Measurements from ENCODE around the gene TMEM132D.

- TF ChIP-seq TAF1 (IDR thresholded peaks at IDR 0.05; ENCODE audit: borderline replicate concordance, low read depth, low read length), result no peak
- TF ChIP-seq POLR2A (IDR thresholded peaks at IDR 0.05; ENCODE audit: low read depth, low read length), result no peak
- no peak for TF ChIP-seq POLR2AphosphoS5 (IDR thresholded peaks at IDR 0.05; ENCODE audit: low read depth, low read length)
Observed at GRCh38 chr12:129202109-129202814, 701.6 kb downstream of the TMEM132D start.

All from GM12892 (cell line).